Neural crest cell (in vitro differentiated cells): ENCODE data around the gene ADAMTS9. TPM values are rescaled to one million over a fixed set of nuclear protein-coding genes. Genes with fewer than 3 reads are reported as not detected.

Experiments
- DNase-seq: peaks from one replicate; pipeline ENCODE4 v3.0.0; 2021; ENCODE audit warnings: low read depth, mixed read lengths, low spot score
- H3K27ac Mint-ChIP-seq: one replicate; pipeline ENCODE4 v1.8.0; 2021; ENCODE audit warnings: mild to moderate bottlenecking, mixed read lengths; ENCODE audit not compliant: unreplicated experiment
- H3K27me3 Mint-ChIP-seq: 2 replicates; pipeline ENCODE4 v1.8.0; 2021; ENCODE audit warnings: low read depth, mild to moderate bottlenecking, mixed read lengths
- H3K36me3 Mint-ChIP-seq: 2 replicates; pipeline ENCODE4 v1.8.0; 2021; ENCODE audit warnings: low read depth, mild to moderate bottlenecking, mixed read lengths
- H3K4me1 Mint-ChIP-seq: 2 replicates; pipeline ENCODE4 v1.8.0; 2021; ENCODE audit warnings: mixed read lengths
- H3K4me3 Mint-ChIP-seq: one replicate; pipeline ENCODE4 v1.8.0; 2021; ENCODE audit warnings: mild to moderate bottlenecking, mixed read lengths
- H3K9me3 Mint-ChIP-seq: 2 replicates; pipeline ENCODE4 v1.8.0; 2021; ENCODE audit warnings: mixed read lengths
- CTCF ChIP-seq: fragments of 200-600 bp; sonication (generic); conservative IDR thresholded peaks from 2 replicates; pipeline ENCODE4 v1.5.0; 2021; ENCODE audit warnings: antibody characterized with exemption, mild to moderate bottlenecking
- total RNA-seq: library from RNA; stranded (reverse); gene quantifications from 2 replicates; pipeline ENCODE4 v1.2.1, GENCODE V29; 2021

Gene ADAMTS9
- total RNA-seq, 1 donor from 2014 or later: 15.1 TPM

DNA sequence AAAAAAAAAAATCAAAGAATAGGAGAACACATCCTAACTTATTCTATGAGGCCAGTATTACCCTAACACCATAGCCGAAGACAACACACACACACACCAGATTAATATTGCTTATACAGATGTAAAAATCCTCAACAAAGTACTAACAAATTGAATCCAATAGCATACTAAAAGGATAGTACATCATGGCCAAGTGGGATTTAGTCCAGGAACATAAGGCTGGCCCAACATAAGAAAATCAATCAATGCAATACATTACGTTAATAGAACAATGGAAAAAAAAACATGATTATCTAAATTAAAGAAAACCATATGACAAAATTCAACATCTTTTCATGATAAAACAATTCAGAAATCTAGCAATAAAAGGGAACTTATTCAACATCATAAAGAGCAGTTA lies 79.1 kb downstream of the ADAMTS9 start:
- Mint-ChIP-seq H3K27me3 (no peaks in the 10 kb centered on the region), H3K36me3 (peaks cover 18% of the 10 kb centered on the region), H3K4me1 (no peaks in the 10 kb centered on the region), H3K9me3 (peaks cover 2% of the 10 kb centered on the region), H3K27ac (no peak overlapping the region), H3K4me3 (no peak overlapping the region)
- DNase-seq: no peak
- TF ChIP-seq CTCF: no peak

DNA sequence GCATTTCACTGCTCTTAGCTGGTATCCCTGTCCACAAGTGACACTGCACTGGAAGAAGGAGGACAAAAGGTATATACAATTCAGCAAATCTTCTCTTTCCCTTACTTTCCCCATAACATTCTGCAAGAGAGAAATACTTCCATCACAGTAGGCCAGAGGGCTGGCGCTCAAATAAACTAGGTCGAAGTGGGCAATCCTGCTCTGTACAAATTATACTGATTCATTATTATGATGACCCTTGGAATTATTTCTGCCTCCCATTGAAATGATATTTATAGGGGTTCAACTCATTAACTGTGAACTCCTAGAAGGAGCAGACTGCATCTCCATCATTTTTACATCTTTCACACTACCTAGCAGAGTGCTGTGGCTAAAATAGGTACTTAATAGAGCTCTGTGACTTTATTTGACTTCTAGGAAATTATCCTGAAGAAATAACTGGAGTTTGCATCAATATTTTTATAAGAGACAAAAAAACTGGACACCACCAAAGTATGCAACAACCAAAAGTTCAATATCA lies 80.7 kb downstream of the ADAMTS9 start:
- Mint-ChIP-seq H3K36me3 (peaks cover 22% of the 10 kb centered on the region), H3K27ac (no peak overlapping the region), H3K4me3 (no peak overlapping the region), H3K9me3 (peaks cover 2% of the 10 kb centered on the region), H3K4me1 (no peaks in the 10 kb centered on the region), H3K27me3 (no peaks in the 10 kb centered on the region)
- no peak for TF ChIP-seq CTCF
- DNase-seq: no peak

DNA sequence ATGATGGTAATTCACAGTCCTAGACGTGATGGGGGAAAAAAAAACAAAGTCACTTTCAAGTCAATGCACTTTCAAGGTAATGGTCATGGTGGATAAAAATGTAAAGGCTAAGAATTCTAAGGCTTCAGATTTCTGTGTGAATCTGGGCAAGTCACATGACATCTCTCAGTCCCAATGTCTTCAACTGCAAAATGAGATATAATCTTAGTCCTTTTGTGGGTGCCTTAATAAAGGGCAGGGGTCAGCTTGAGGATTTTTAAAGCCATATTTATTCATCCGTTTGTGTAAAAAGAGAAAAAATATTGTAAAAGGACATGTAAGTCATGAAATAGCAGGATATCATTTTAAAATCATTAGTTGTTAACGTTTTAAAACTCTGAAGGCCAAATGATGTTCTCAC lies 83.5 kb downstream of the ADAMTS9 start:
- Mint-ChIP-seq H3K4me1 (peaks cover 12% of the 10 kb centered on the region), H3K36me3 (peaks cover 20% of the 10 kb centered on the region), H3K27me3 (no peaks in the 10 kb centered on the region), H3K27ac (no peak overlapping the region), H3K9me3 (no peaks in the 10 kb centered on the region), H3K4me3 (no peak overlapping the region)
- no peak for DNase-seq
- TF ChIP-seq CTCF: no peak

- no peak for DNase-seq
- Mint-ChIP-seq H3K4me3 (no peak overlapping the region), H3K27ac (no peak overlapping the region), H3K36me3 (peaks cover 13% of the 10 kb centered on the region), H3K9me3 (no peaks in the 10 kb centered on the region), H3K27me3 (no peaks in the 10 kb centered on the region), H3K4me1 (peaks cover 13% of the 10 kb centered on the region)
- TF ChIP-seq CTCF: no peak
These were observed 86.0 kb downstream of the ADAMTS9 start for GRCh38 chr3:64601824-64602223.

DNA sequence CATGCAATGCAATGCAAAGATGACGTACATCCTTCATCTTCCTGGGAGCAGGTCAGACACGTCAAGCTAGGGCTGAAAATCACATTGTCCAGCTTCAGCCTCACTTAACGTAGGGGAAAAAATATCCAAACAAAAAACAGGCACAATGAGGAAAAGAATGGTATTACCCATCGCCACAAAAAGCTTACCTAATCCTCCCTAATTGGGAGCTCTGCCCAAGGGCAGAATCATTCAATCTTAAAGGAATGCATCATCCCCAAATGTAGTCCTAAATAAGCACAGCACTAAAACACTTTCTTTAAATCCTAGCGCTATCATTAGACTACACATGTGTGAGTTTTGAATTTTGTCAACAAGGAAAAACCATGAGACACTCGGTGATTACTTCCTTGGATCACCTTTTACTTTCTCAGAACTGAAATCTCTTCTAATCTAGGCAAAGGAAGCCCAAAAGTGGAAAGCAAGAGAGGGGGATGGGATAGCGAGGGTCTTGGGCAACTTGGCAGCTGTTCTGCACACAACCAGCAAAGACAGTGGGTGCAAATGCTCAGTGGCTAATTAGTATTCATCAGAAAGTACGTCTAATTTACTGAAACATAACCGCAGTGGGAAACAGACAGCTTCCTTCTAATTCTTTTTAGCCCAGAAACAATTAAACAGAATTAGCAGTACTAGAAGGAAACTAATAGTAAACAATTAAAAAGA lies 87.4 kb downstream of the ADAMTS9 start:
- peaks cover 13% of the 10 kb centered on the region for H3K4me1 Mint-ChIP-seq
- H3K9me3 Mint-ChIP-seq: no peaks in the 10 kb centered on the region
- H3K4me3 Mint-ChIP-seq: no peak overlapping the region
- DNase-seq: no peak
- H3K27ac Mint-ChIP-seq: no peak overlapping the region
- TF ChIP-seq CTCF: no peak
- peaks cover 9% of the 10 kb centered on the region for H3K36me3 Mint-ChIP-seq
- H3K27me3 Mint-ChIP-seq: no peaks in the 10 kb centered on the region
